ENCODE results near the gene HMGXB3.

GRCh38 chr5:150009671-150010387 is 9.3 kb downstream of the HMGXB3 start:
- TF ChIP-seq REST (IDR thresholded peaks at IDR 0.05; ENCODE audit: insufficient read depth in 1 of 2, low read depth in 2 of 2, low read length in 2 of 2): 0 out of 4 replicates have a peak, but pooled peaks of 1 of the 2 experiments have one; percentile 43
- TF ChIP-seq SIN3A (IDR thresholded peaks at IDR 0.05; ENCODE audit: borderline replicate concordance, insufficient read depth, low read length): 0 out of 2 replicates have a peak, but pooled peaks have one; percentile 62

Data from PFSK-1 (cell line).